ENCODE measurements around the gene AREL1.
A peak's percentile ranks its signal among the peaks of the same experiment; 100 is the strongest.

AREL1 gene

GRCh38 chr14:74653386-74654138 lies 59.3 kb downstream of the AREL1 start:
- Histone ChIP-seq H3K4me1 (no peaks in the 10 kb centered on the region), H3K4me3 (ENCODE audit: low read depth, low read length) (no peak overlapping the region)

GRCh38 chr14:74652541-74652940 lies 60.3 kb downstream of the AREL1 start:
- no peak for TF ChIP-seq CTCF (IDR thresholded peaks at IDR 0.05; ENCODE audit: low read depth, low read length)
- Histone ChIP-seq H3K27me3 (no peaks in the 10 kb centered on the region), H3K4me1 (peaks cover 6% of the 10 kb centered on the region; the same call in 1 of the 2 replicates), H3K9me3 (no peaks in the 10 kb centered on the region), H3K36me3 (no peaks in the 10 kb centered on the region), H3K4me3 (ENCODE audit: low read depth, low read length) (no peak overlapping the region)
- DNase-seq = peak; percentile 34

More at GRCh38 chr14:74653386-74654138, 59.3 kb downstream of the AREL1 start:
- no peak for TF ChIP-seq CTCF (IDR thresholded peaks at IDR 0.05; ENCODE audit: low read depth, low read length)
- H3K9me3 ChIP-seq = no peaks in the 10 kb centered on the region
- H3K27me3 ChIP-seq = no peaks in the 10 kb centered on the region
- no peak for DNase-seq
- no peaks in the 10 kb centered on the region for H3K36me3 ChIP-seq

- no peaks in the 10 kb centered on the region for H3K9me3 ChIP-seq
- H3K4me1 ChIP-seq = peaks cover 7% of the 10 kb centered on the region; the same call in 1 of the 2 replicates
Measured at GRCh38 chr14:74650927-74651686, 61.8 kb downstream of the AREL1 start.

GRCh38 chr14:74649673-74650072 lies 63.2 kb downstream of the AREL1 start:
- no peak for TF ChIP-seq CTCF (IDR thresholded peaks at IDR 0.05; ENCODE audit: low read depth, low read length)
- Histone ChIP-seq H3K9me3 (no peaks in the 10 kb centered on the region), H3K27me3 (no peaks in the 10 kb centered on the region), H3K36me3 (no peaks in the 10 kb centered on the region), H3K4me3 (ENCODE audit: low read depth, low read length) (no peak overlapping the region), H3K4me1 (peaks cover 7% of the 10 kb centered on the region; the same call in 1 of the 2 replicates)
- no peak for DNase-seq

More at GRCh38 chr14:74650927-74651686, 61.8 kb downstream of the AREL1 start:
- no peaks in the 10 kb centered on the region for H3K36me3 ChIP-seq
- no peaks in the 10 kb centered on the region for H3K27me3 ChIP-seq
- H3K4me3 ChIP-seq (ENCODE audit: low read depth, low read length) = no peak overlapping the region
- TF ChIP-seq CTCF (IDR thresholded peaks at IDR 0.05; ENCODE audit: low read depth, low read length) = no peak
- DNase-seq = no peak

- H3K27me3 ChIP-seq = no peaks in the 10 kb centered on the region
- no peak overlapping the region for H3K4me3 ChIP-seq (ENCODE audit: low read depth, low read length)
- DNase-seq = peak; percentile 26
- no peaks in the 10 kb centered on the region for H3K36me3 ChIP-seq
- H3K4me1 ChIP-seq = peaks cover 7% of the 10 kb centered on the region; the same call in 1 of the 2 replicates
- H3K9me3 ChIP-seq = no peaks in the 10 kb centered on the region
- TF ChIP-seq CTCF (IDR thresholded peaks at IDR 0.05; ENCODE audit: low read depth, low read length) = 0 out of 2 replicates have a peak, but pooled peaks have one; percentile 1
Measured at GRCh38 chr14:74649167-74649566, 63.7 kb downstream of the AREL1 start.

All from BE2C (cell line).